Middle frontal gyrus (tissue), 1 donor: ENCODE measurements around the gene ARHGEF10L.
"Not testable (repeated sequence)": the region's sequence is repeated elsewhere in the genome, so short reads cannot be mapped to it uniquely, and the experiment has no call there.

ENCODE experiments used
- DNase-seq: peaks from one replicate; pipeline ENCODE4 v3.0.0-alpha.2; 2015; ENCODE audit warnings: low spot score; ENCODE audit errors: extremely low spot score

Gene ARHGEF10L, protein sequence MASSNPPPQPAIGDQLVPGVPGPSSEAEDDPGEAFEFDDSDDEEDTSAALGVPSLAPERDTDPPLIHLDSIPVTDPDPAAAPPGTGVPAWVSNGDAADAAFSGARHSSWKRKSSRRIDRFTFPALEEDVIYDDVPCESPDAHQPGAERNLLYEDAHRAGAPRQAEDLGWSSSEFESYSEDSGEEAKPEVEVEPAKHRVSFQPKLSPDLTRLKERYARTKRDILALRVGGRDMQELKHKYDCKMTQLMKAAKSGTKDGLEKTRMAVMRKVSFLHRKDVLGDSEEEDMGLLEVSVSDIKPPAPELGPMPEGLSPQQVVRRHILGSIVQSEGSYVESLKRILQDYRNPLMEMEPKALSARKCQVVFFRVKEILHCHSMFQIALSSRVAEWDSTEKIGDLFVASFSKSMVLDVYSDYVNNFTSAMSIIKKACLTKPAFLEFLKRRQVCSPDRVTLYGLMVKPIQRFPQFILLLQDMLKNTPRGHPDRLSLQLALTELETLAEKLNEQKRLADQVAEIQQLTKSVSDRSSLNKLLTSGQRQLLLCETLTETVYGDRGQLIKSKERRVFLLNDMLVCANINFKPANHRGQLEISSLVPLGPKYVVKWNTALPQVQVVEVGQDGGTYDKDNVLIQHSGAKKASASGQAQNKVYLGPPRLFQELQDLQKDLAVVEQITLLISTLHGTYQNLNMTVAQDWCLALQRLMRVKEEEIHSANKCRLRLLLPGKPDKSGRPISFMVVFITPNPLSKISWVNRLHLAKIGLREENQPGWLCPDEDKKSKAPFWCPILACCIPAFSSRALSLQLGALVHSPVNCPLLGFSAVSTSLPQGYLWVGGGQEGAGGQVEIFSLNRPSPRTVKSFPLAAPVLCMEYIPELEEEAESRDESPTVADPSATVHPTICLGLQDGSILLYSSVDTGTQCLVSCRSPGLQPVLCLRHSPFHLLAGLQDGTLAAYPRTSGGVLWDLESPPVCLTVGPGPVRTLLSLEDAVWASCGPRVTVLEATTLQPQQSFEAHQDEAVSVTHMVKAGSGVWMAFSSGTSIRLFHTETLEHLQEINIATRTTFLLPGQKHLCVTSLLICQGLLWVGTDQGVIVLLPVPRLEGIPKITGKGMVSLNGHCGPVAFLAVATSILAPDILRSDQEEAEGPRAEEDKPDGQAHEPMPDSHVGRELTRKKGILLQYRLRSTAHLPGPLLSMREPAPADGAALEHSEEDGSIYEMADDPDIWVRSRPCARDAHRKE (N-terminal part only)

GRCh38 chr1:17539477-17540254 is at the start of gene ARHGEF10L:
ARHGEF10L (plus strand) TSS chr1:17539698; CDS start chr1:17580596, 40,898 bp downstream.
- DNase-seq = no peak

GRCh38 chr1:17489768-17490417 is 49.6 kb upstream of the ARHGEF10L start:
- not testable (repeated sequence) for DNase-seq

DNA sequence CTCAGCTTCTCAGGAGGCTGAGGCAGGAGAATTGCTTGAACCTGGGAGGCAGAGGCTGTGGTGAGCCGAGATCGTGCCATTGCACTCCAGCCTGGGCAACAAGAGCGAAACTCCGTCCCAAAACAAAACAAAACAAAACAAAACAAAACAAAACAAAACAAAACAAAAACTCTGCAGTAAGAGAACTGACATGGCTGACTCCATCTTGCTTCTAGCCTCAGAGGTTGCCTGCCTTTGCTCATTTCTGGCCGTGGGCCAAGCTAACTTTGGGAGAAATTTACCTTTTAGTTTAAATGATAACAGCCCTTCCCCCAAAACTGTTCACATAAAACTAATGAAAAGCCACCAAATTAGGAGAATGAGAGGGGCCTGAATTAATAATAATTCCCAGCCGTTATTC is 48.8 kb upstream of the ARHGEF10L start:
- not testable (repeated sequence) for DNase-seq

- DNase-seq = no peak
Measured at GRCh38 chr1:17494114-17494729, 45.3 kb upstream of the ARHGEF10L start.

- DNase-seq = no peak
Measured at GRCh38 chr1:17496419-17496818, 43.1 kb upstream of the ARHGEF10L start.

- no peak for DNase-seq
Measured at GRCh38 chr1:17498214-17498613, 41.3 kb upstream of the ARHGEF10L start.

DNA sequence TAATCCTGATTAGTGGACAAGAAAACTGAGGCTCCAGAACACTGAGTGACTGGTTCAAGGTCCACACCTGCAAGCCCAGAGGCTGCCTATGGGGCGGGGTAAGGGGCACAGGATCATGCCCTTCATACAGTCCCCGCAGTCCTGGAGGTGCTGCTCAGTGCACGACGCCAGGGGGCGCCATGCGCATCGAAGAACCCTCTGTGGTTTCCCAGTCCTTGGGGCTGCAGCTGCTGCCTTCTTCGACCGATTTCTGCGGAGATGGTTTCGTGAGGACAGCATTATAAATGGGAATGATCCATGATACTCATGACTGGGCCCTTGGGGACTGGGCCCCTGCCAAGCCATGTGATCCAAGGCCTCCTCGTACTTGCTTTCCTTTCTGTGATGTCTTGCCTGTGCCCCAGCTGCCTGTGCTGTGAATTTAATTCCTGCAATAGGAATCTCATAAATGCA is 37.1 kb upstream of the ARHGEF10L start:
- DNase-seq = peak; percentile 27

- no peak for DNase-seq
Measured at GRCh38 chr1:17503146-17503545, 36.4 kb upstream of the ARHGEF10L start.

GRCh38 chr1:17507200-17507599 is 32.3 kb upstream of the ARHGEF10L start:
- DNase-seq = not testable (repeated sequence)

GRCh38 chr1:17507915-17508314 is 31.6 kb upstream of the ARHGEF10L start:
- DNase-seq = no peak

GRCh38 chr1:17509363-17509762 is 30.1 kb upstream of the ARHGEF10L start:
- DNase-seq = no peak

- DNase-seq = no peak
Measured at GRCh38 chr1:17510138-17510537, 29.4 kb upstream of the ARHGEF10L start.

- DNase-seq = no peak
Measured at GRCh38 chr1:17511188-17511587, 28.3 kb upstream of the ARHGEF10L start.

- DNase-seq = no peak
Measured at GRCh38 chr1:17513131-17513530, 26.4 kb upstream of the ARHGEF10L start.

GRCh38 chr1:17514776-17515175 is 24.7 kb upstream of the ARHGEF10L start:
- DNase-seq = no peak

DNA sequence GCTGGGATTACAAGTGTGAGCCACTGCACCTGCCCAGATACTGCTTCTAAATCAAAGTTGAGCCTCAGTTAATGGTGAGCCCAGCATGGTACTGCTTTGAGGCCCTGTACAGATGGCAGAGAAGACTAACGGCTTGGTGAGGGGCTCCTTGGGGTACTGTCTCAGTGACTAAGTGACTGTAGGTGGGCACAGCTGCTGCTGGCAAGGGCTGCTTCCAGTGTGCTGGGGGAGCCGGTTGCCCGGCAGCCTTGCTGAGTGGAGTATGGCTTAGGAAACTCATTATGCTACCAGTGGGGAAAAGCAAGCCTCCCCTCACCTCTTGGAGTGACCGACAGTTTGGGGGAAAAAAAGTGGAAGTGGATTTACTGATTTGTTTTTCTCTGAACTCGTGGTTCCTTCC is 23.6 kb upstream of the ARHGEF10L start:
- no peak for DNase-seq

GRCh38 chr1:17516303-17517214 is 22.9 kb upstream of the ARHGEF10L start:
- DNase-seq = no peak

DNA sequence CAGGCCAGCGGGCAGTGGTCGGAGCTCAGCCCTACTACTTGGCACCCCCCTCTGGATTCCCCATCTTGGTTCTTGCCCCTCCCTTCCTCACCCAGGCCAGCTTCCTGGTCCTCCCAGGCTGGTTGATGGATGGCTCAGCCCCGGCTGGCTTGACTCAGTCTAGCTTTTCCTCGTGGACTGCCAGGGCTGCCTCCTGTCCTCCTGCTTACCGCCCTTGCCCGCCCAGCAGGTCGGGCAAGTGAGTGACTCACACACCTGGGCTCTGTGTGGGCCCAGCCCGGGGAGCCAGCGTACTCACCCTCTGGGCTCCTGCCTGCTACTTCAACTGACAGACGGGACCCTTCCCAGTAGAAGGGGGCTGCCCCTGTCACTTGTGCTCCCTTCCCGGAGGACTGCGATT is 19.5 kb upstream of the ARHGEF10L start:
- no peak for DNase-seq
